RPMI8226 (cell line): ENCODE results near the gene AGPAT2.
A peak's percentile ranks its signal among the peaks of the same experiment; 100 is the strongest.
"Not testable (repeated sequence)": the region's sequence is repeated elsewhere in the genome, so short reads cannot be mapped to it uniquely, and the experiment has no call there.

Source experiments
- DNase-seq: peaks from one replicate; pipeline ENCODE4 v3.0.0-alpha.2; 2015

Gene AGPAT2

DNA sequence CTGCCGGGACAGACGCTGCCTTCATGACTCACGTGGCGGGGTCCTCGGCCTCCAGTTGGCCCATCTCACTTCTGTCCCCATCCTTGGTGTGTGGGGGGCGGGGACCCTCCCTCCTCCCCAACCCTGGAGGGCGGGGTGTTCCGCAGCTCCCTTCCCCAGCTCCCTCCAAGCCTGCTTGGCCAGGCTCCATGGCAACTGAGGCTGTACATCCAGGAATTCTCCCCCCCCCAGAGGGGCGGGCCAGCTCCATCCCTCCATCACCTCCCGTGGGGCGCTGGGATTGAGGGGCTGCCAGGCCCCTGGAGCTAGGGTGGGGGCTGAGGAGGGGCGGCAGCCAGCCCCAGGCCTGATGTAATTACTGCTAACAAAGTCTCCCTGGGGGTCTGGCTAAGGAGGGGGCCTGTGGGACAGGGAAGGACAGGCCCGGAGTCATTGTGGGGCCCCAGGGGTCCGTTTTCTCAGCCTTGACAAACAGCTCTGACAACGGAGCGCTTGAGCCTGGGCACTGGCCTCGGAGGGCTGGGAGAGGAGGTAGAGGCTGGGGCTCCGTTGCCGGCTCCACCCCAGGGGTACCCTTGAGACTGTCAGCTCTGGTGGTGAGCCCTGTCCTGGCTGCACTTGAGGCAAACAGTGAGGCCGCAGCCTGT lies 33.1 kb upstream of the AGPAT2 start:
- DNase-seq = no peak

- peak; percentile 56 for DNase-seq
Measured at GRCh38 chr9:136719195-136719880, 32.1 kb upstream of the AGPAT2 start.

- no peak for DNase-seq
Measured at GRCh38 chr9:136718345-136719194, 31.3 kb upstream of the AGPAT2 start.

DNA sequence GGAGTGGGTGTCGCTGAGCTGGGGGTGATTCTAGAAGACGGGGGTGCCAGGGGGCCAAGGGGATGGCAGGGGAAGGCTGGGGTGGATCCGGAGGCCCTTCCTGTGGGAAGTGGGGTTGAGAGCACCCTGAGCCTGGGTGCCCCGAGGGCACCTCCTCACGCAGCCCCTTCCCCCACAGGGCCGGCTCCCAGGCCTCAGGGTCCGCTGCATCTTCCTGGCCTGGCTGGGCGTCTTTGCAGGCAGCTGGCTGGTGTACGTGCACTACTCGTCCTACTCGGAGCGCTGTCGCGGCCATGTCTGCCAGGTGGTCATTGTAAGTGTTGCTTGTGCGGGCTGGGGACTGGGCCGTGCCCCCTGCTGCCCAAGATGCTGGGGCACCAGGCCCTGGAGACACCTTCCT lies 30.1 kb upstream of the AGPAT2 start:
- DNase-seq = no peak

DNA sequence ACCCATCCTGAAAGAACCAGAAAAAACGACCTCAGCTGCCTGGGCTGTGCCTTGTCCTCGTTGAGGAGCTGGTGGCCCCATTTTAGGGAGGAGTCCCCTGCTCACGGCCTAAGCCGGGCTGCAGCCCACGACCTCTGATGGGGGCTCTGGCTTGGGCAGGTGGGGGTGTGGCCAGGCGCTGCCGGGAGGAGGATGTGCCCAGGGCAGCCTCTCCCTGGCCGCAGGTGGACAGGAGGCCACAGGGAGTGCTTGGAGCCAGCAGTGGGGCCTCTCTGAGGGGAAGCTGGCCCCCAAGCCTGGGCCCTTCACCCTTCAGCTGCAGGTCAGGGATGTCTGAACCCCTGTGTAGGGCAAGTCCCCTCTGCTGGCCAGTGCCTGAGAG lies 27.6 kb upstream of the AGPAT2 start:
- DNase-seq = no peak

DNA sequence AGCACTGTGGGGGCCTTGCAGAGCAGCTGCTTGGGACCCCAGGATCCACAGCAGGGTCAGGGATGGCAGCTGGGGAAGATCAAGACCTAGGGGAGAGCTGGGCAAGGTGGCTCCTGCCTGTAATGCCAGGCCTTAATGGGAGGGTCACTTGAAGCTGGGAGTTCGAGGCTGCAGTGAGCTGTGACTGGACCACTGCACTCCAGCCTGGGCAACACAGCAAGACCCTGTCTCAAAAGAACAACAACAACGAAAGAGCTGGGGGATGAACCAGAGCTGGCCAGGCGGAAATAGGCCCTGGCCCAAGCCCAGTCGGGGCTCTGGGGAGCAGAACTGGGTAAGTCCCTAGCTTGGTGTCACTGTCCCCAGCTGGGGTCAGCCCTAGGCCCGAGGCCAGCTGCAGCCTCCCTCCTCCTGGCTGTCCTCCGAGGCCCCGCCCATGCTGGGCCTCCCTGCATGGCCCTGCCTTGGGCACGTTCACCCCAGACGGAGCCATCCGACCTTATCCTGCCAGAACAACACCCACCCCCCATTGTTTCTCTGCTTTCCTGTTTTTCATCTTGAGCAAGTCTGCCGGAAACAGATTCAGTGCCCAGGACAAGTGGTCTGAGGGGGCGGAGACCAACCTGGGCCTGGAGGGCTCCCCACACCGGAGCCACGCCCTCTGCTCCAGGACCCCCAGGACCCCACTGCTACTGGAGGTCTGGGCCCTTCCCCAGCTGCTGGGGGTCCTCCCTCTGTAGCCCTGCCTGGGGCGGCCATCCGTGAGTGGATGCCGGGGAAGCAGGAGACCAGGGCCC lies 27.0 kb upstream of the AGPAT2 start:
- no peak for DNase-seq

GRCh38 chr9:136713550-136713949 lies 26.3 kb upstream of the AGPAT2 start:
- peak; percentile 51 for DNase-seq

DNA sequence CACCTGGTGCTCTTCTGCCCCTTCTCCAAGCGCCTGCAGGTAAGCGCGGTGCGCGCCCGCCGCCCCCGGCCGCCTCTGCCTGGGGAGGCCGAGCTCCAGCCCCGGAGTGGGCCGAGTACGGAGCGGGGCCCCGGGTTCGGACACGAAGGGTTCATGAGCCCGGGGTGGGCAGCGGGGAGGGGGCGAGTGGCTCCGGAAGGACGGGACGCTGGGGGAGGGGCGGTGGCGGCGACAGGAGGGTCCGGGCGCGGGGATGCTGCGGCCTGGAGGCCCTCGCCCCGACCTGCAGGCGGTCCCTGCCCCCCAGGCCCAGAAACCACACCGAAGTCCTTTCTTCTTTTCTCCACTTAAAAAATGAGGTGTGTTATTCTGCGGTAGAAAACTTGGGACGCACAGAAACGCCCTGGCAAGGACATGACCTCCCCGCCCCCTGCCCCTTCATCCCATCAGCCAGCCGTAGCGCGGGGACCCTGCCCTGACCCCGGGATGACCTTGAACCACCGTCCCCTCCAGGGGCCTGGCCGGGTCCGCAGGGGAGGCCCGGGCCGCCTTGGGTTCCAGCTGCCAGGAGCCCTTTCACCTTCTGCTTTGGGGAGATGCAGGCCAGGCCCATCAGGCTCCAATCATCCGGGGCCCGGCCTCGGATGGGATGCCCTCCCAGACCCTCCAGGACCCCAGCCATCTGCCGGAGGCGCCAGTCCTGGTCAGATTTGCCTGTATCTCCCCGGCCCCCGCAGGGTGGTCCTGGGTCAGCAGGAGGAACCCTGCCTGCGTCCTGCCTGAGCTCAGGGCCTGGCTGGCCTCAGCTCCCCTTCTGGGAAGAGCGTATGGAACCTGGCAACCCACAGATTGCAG lies 25.7 kb upstream of the AGPAT2 start:
- peak; percentile 31 for DNase-seq

GRCh38 chr9:136711751-136712689 lies 24.8 kb upstream of the AGPAT2 start, which contains the start of gene DIPK1B:
Gene DIPK1B (plus strand): TSS chr9:136712572. CDS start chr9:136712666, 94 bp downstream.
- DNase-seq = peak; percentile 77

DNA sequence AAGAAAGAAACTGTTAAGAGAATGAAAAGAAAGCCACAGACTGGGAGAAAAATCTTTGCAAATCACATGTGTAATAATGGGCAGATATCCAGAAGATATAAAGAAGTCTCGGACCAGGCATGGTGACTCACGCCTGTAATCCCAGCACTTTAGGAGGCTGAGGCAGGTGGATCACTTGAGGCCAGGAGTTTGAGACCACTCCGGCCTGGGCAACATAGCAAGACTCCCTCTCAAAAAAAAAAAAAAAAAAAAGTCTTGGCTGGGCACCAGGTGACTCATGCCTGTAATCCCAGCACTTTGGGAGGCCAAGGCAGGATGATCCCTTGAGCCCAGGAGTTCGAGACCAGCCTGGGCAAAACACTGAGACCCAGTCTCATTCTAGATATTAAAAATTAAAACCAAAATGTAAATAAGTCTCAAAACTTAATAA lies 24.0 kb upstream of the AGPAT2 start:
- DNase-seq = not testable (repeated sequence)

- DNase-seq = no peak
Measured at GRCh38 chr9:136710543-136710942, 23.3 kb upstream of the AGPAT2 start.

- DNase-seq = no peak
Measured at GRCh38 chr9:136709454-136710109, 22.3 kb upstream of the AGPAT2 start.

DNA sequence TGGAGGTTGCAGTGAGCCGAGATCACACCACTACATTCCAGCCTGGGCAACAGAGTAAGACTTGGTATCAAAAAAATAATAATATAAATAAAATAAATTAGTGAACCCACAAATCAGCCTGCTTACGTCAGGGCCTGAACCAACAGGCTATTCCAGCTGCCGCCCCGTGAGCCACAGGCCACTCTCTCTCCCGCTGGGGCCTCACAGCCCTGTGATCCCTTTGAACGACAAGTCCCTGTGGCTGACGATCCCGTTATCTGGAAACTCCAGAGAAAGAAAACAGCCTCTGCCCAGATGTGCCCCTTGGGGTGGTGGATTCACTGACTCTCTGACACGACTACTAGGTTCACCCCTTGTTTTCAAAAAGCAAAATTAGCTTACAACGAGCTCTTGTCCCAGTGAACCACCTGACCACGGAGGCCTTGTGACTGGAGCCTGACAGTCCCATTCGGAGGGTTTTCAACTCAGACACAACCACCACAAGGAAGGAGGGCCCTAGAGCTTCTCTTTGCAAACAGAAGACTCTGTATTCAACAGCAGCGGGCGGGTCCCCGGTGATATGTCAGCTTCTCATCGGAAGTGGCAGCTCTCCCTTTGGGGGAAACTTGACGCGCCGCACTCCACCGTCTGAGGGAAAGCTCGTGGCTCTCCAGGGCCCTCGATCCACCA lies 20.7 kb upstream of the AGPAT2 start:
- no peak for DNase-seq

- no peak for DNase-seq
Measured at GRCh38 chr9:136707011-136707410, 19.8 kb upstream of the AGPAT2 start.

DNA sequence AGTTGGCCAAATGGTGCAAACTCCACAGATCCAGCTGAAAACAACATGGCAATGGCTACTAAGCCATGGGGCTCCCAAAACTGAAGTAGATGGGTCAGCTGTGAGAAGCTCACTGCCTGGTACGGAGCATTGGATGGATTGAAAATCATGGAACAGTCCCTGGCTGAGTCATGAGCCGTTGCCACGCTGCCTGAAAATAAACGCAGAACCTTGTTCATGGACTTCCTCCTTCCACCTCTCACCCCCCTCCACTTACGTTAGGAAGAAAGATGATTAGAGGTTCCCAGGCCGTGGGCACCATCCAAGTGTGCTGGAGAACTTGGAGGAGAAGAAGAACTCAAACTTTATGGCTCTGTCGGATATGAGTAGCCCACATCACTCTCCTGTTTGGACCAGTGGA lies 18.3 kb upstream of the AGPAT2 start:
- DNase-seq = no peak

DNA sequence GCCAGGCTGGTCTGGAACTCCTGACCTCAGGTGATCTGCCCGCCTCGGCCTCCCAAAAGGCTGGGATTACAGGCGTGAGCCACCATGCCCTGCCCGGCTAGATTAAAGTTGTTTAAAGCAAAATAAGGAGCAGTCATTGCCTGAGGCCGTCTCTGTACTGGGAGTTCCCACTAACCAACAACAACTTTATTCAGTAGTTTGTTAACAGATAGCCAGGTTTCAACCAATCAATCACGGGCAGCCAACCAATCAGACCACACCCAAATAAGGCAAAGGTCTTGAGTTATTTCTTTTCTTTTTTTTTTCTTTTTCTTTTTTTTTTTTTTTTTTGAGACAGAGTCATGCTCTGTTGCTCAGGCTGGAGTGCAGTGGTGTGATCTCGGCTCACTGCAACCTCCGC lies 17.5 kb upstream of the AGPAT2 start:
- DNase-seq = not testable (repeated sequence)

DNA sequence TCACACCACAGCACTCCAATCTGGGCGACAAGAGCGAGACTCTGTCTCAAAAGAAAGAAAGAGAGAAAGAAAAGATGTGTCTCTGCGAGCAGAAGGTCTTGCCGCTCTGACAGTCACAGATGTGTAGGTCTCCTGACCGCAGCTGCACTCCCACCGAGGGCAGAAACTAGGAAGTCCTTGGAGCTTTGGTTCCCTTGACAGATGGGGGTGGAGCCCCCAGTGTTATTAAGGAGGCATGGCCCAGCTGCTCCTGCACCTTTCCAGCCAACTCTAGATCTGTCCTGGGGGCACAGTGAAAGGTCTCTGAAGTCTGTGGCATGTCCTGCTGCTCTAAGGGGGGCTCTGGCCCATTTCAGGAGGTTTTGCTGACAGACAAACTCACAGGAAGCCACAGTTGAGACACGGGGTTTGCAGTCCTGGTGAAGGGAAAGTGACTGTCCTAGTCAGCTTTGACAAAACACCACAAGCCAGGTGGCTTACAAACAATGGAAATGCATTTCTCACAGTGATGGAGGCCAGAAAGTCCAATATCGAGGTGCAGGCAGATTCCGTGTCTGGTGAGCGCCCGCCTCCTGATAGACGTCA lies 16.1 kb upstream of the AGPAT2 start:
- peak; percentile 89 for DNase-seq

DNA sequence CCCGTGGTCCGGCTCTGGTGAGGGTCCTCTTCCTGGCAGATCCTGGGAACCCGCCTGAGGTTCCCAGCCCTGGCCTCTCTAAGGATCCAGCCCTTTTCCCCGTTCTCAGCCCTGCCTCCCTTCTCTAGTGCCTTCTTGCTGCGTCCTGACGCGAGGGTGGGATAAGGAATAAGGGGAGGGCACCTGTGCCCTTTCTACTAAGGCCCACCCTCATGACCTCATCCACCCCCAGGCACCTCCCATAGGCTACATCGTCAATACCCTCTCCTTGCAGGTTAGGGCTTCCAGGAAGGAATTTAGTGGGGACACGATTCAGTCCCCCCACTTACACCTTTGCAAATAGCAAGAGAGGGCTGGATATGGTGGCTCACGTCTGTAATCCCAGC lies 14.4 kb upstream of the AGPAT2 start:
- no peak for DNase-seq
